NCI-H1930 (cell line): Measurements from ENCODE around the gene DCTN1.
A peak's percentile ranks its signal among the peaks of the same experiment; 100 is the strongest.
"Not testable (repeated sequence)": the region's sequence is repeated elsewhere in the genome, so short reads cannot be mapped to it uniquely, and the experiment has no call there.

Source experiments
- DNase-seq, 2 experiments: peaks; one replicate each; lab custom pipeline; 2025; lab: John Stamatoyannopoulos, UW

The DCTN1 gene

GRCh38 chr2:74379851-74380789, at the start of gene DCTN1:
TSS of gene DCTN1 (minus strand) at chr2:74380311. CDS start at chr2:74380037, 274 bp downstream.
- DNase-seq: no peak

GRCh38 chr2:74428675-74429074, 48.6 kb upstream of the DCTN1 start:
- no peak for DNase-seq

GRCh38 chr2:74427551-74427950, 47.4 kb upstream of the DCTN1 start:
- DNase-seq: no peak

GRCh38 chr2:74426181-74426758, 46.2 kb upstream of the DCTN1 start:
- no peak for DNase-seq

- no peak for DNase-seq
These were observed 45.4 kb upstream of the DCTN1 start for GRCh38 chr2:74425523-74425922.

GRCh38 chr2:74424995-74425406, 44.9 kb upstream of the DCTN1 start:
- no peak for DNase-seq

- DNase-seq: no peak
These were observed 44.3 kb upstream of the DCTN1 start for GRCh38 chr2:74424139-74424992.

GRCh38 chr2:74423231-74424095, 43.4 kb upstream of the DCTN1 start:
- DNase-seq: no peak

- DNase-seq: peak; percentile 89 to 92
These were observed 41.2 kb upstream of the DCTN1 start, which contains the start of the genes C2orf81 and WDR54 for GRCh38 chr2:74421221-74421870. TSS of gene C2orf81 (minus strand) at chr2:74421619. CDS start at chr2:74421560, 59 bp downstream. TSS of gene WDR54 (plus strand) at chr2:74421730. CDS start at chr2:74422154, 424 bp downstream.

- DNase-seq: not testable (repeated sequence)
These were observed 40.5 kb upstream of the DCTN1 start for GRCh38 chr2:74420443-74421103.

GRCh38 chr2:74420006-74420405, 39.9 kb upstream of the DCTN1 start:
- DNase-seq: no peak

GRCh38 chr2:74419345-74419744, 39.2 kb upstream of the DCTN1 start:
- DNase-seq: no peak

- DNase-seq: no peak
These were observed 38.2 kb upstream of the DCTN1 start for GRCh38 chr2:74418312-74418711.

GRCh38 chr2:74417763-74418162, 37.7 kb upstream of the DCTN1 start:
- no peak for DNase-seq

GRCh38 chr2:74417197-74417596, 37.1 kb upstream of the DCTN1 start:
- no peak for DNase-seq

- DNase-seq: no peak
These were observed 36.7 kb upstream of the DCTN1 start for GRCh38 chr2:74416778-74417177.

- DNase-seq: peak in 1 of 2 experiments; percentile 50
These were observed 35.8 kb upstream of the DCTN1 start for GRCh38 chr2:74415762-74416395.

GRCh38 chr2:74414881-74415761, 35.0 kb upstream of the DCTN1 start:
- peak; percentile 65 to 77 for DNase-seq

GRCh38 chr2:74414441-74414840, 34.3 kb upstream of the DCTN1 start:
- DNase-seq: no peak
